HepG2 (cell line): ENCODE data around the gene SNPH. TPM values are rescaled to one million over a fixed set of nuclear protein-coding genes. Genes with fewer than 3 reads are reported as not detected.
A peak's percentile ranks its signal among the peaks of the same experiment; 100 is the strongest.

Experiments
- ATAC-seq: fragments of 200-7000 bp; cut with Tn5 transposase; 3 replicates; pipeline ENCODE4 v1.9.1; 2020; ENCODE audit warnings: mild to moderate bottlenecking, moderate library complexity
- BruUV-seq: library from RNA; stranded (reverse); fragments of 400-500 nt; replicated peaks from 2 replicates; lab custom pipeline; 2021; lab: Mats Ljungman, UMichigan
- CTCF ChIA-PET: fragments of 300-600 bp; formaldehyde crosslinking; extraction: SDS; loops from one replicate; lab custom pipeline; 2021; ENCODE audit warnings: low total read pairs, inconsistent platforms, low intra/inter-chr PET ratio; lab: Yijun Ruan, JAX
- POLR2A ChIA-PET: fragments of 350-600 bp; sonication (Branson Sonifier 250); formaldehyde crosslinking; loops from one replicate; lab custom pipeline; 2020; ENCODE audit warnings: antibody characterized with exemption, inconsistent platforms; lab: Yijun Ruan, JAX
- DNase-seq: peaks from one replicate; pipeline ENCODE4 v3.0.0-alpha.2; 2015; ENCODE audit warnings: low spot score
- FAIRE-seq: peaks from 3 replicates; lab custom pipeline; 2011; peaks lifted over from hg19 to GRCh38; lab: Jason Lieb, UNC
- H2AFZ ChIP-seq: one replicate; pipeline ENCODE4 v1.6.1; 2011; ENCODE audit warnings: low read length, inconsistent platforms
- H3K27ac ChIP-seq: fragments of 300-600 bp; 3 replicates; pipeline ENCODE4 v1.8.0; 2011; ENCODE audit warnings: mixed run types, mild to moderate bottlenecking, mixed read lengths, low read length, inconsistent platforms; ENCODE audit not compliant: insufficient read depth; ENCODE audit errors: extremely low read length
- H3K27me3 ChIP-seq, 2 experiments: fragments of 200-600 bp in 1 of 2; 2 replicates in 1 of 2; 3 replicates in 1 of 2; pipeline versions ENCODE4 v1.6.0 to v1.8.0; 2011; ENCODE audit warnings: low read length in 2 of 2, mild to moderate bottlenecking in 2 of 2, moderate library complexity in 2 of 2, inconsistent platforms in 1 of 2; ENCODE audit not compliant: insufficient read depth in 2 of 2, control insufficient read depth in 1 of 2
- H3K36me3 ChIP-seq, 2 experiments: fragments of 200-600 bp in 1 of 2; replicated peaks in 1 of 2; 2 replicates in 1 of 2; 3 replicates in 1 of 2; pipeline versions ENCODE4 v1.5.1 to v1.8.0; 2011; ENCODE audit warnings: low read length in 2 of 2, inconsistent platforms in 1 of 2; ENCODE audit not compliant: insufficient read depth in 2 of 2, control insufficient read depth in 1 of 2
- H3K4me1 ChIP-seq: 2 replicates; pipeline ENCODE4 v1.5.1; 2012; ENCODE audit warnings: low read length, inconsistent platforms; ENCODE audit not compliant: insufficient read depth
- H3K4me2 ChIP-seq: 2 replicates; pipeline ENCODE4 v1.6.0; 2011; ENCODE audit warnings: low read depth, low read length, inconsistent platforms
- H3K4me3 ChIP-seq, 3 experiments: fragments of 200-600 bp in 1 of 3; sonication (generic), shearing (Covaris generic) in 1 of 3; replicated peaks in 1 of 3; 2 replicates each; pipeline ENCODE4 v1.5.1; 2011 to 2016; ENCODE audit warnings: low read length in 3 of 3, inconsistent platforms in 2 of 3, low read depth in 2 of 3, mild to moderate bottlenecking in 2 of 3, control low read depth in 1 of 3, mixed read lengths in 1 of 3; ENCODE audit not compliant: insufficient read depth in 1 of 3
- H3K79me2 ChIP-seq: one replicate; pipeline ENCODE4 v1.6.1; 2011; ENCODE audit warnings: low read length, inconsistent platforms; ENCODE audit not compliant: insufficient read depth
- H3K9ac ChIP-seq: 2 replicates; pipeline ENCODE4 v1.6.0; 2011; ENCODE audit warnings: mild to moderate bottlenecking, low read depth, low read length, inconsistent platforms; ENCODE audit not compliant: insufficient read depth
- H3K9me3 ChIP-seq: 2 replicates; pipeline ENCODE4 v1.5.1; 2012; ENCODE audit warnings: mild to moderate bottlenecking, low read length
- H4K20me1 ChIP-seq: 2 replicates; pipeline ENCODE4 v1.6.0; 2011; ENCODE audit warnings: inconsistent platforms, mild to moderate bottlenecking, low read length, moderate library complexity; ENCODE audit not compliant: insufficient read depth
- AFF4 ChIP-seq: sonication (generic); formaldehyde crosslinking; IDR thresholded peaks from 2 replicates; pipeline ENCODE4 v1.4.0; 2020; ENCODE audit warnings: missing genetic modification reagents
- GTF3A ChIP-seq: sonication (generic); formaldehyde crosslinking; conservative IDR thresholded peaks from 2 replicates; pipeline ENCODE4 v1.4.0; 2020; ENCODE audit warnings: mild to moderate bottlenecking, missing genetic modification reagents
- ZNF891 ChIP-seq: sonication (generic); formaldehyde crosslinking; IDR thresholded peaks from 2 replicates; pipeline ENCODE4 v1.5.0; 2020; ENCODE audit warnings: mild to moderate bottlenecking, missing genetic modification reagents
- WGBS: methylation state at CpG from one replicate; pipeline ENCODE4 v1.1.6; 2017; ENCODE audit warnings: low lambda C conversion rate; 5-methylcytosine and 5-hydroxymethylcytosine counted together
- in situ Hi-C: cut with HindIII; loops from 2 replicates; pipeline ENCODE4 v1.10.0; 2017; ENCODE audit warnings: low pct_unique_long_range_greater_than_20kb; ENCODE audit not compliant: extremely low pct_ligation_motif_present
- intact Hi-C: fragments of 100-400 bp; cut with micrococcal nuclease; formaldehyde crosslinking; loops from one replicate; pipeline ENCODE4 v1.10.0; 2022; ENCODE audit not compliant: unreplicated experiment
- polyA plus RNA-seq, 8 experiments: library from polyadenylated mRNA; depleted of rRNA in 3 of 8; stranded (reverse) in 7 of 8; unstranded in 1 of 8; fragments of >200 nt; fragmentation: Illumina TruSeq in 4 of 8; extraction: Trizol in 4 of 8; gene quantifications; 2 replicates each; pipeline versions ENCODE4 v1.2.1 to v1.2.3, GENCODE V29; 2011 to 2016; ENCODE audit warnings: low read depth in 4 of 8, missing spikeins in 1 of 8, mixed read lengths in 1 of 8; ENCODE audit not compliant: insufficient read depth in 1 of 8
- total RNA-seq, 5 experiments: library from RNA; depleted of rRNA; stranded (reverse); fragments of >200 nt; fragmentation: Illumina TruSeq; extraction: Trizol; gene quantifications; 2 replicates each; pipeline ENCODE4 v1.2.3, GENCODE V29; 2016; ENCODE audit warnings: low read depth in 1 of 5

The SNPH gene
- total and polyA plus RNA-seq, 2 of the 13 experiments (the other 11 are each of a cell fraction or from before 2014, with no cell fraction given) = 0.09 TPM; not detected in 1

- intact Hi-C loops = loop anchor here (10.0 kb wide), 1 partner anchor 410 kb away; no protein-coding TSS in a partner anchor
- Histone ChIP-seq H3K9me3 (no peaks in the 10 kb centered on the region), H3K4me3 (no peak overlapping the region), H3K4me1 (no peaks in the 10 kb centered on the region), H3K79me2 (no peaks in the 10 kb centered on the region), H4K20me1 (no peaks in the 10 kb centered on the region), H3K27me3 (peaks cover 7 to 44% of the 10 kb centered on the region in 2 experiments; a peak in 3 of 5 replicates), H3K9ac (no peak overlapping the region), H2AFZ (no peak overlapping the region), H3K4me2 (no peak overlapping the region), H3K36me3 (no peaks in the 10 kb centered on the region), H3K27ac (no peak overlapping the region)
- in situ Hi-C loops = no loop called here
- no peak for TF ChIP-seq AFF4 (CRISPR knock-in tag)
- TF ChIP-seq ZNF891 (CRISPR knock-in tag) = 0 out of 2 replicates have a peak, but pooled peaks have one; percentile 33
- 0 out of 2 replicates have a peak, but pooled peaks have one; percentile 29 for TF ChIP-seq GTF3A (CRISPR knock-in tag)
- ATAC-seq = no peak
- no TSS peak for BruUV-seq
- ChIA-PET CTCF (no interaction called here), POLR2A (no interaction called here)
- WGBS = 13% methylated on average over 7 of the region's 8 CpGs
- DNase-seq = no peak
- no peak for FAIRE-seq
Measured at GRCh38 chr20:1294497-1294896, 28.4 kb downstream of the SNPH start.
